HG03432 (cell line): ENCODE results near the gene DNAH17.

Experiments used
- ATAC-seq: cut with Tn5 transposase; IDR thresholded peaks from one replicate; pipeline ENCODE4 v1.9.1; 2021; ENCODE audit warnings: mild to moderate bottlenecking, moderate library complexity; ENCODE audit not compliant: unreplicated experiment

DNAH17 gene

GRCh38 chr17:78607038-78607437 lies 29.8 kb upstream of the DNAH17 start:
- ATAC-seq = no peak

GRCh38 chr17:78605886-78606285 lies 28.7 kb upstream of the DNAH17 start:
- no peak for ATAC-seq

GRCh38 chr17:78605429-78605828 lies 28.2 kb upstream of the DNAH17 start:
- no peak for ATAC-seq

- no peak for ATAC-seq
Observed at GRCh38 chr17:78602246-78602645, 25.1 kb upstream of the DNAH17 start.

- no peak for ATAC-seq
Observed at GRCh38 chr17:78601577-78602190, 24.5 kb upstream of the DNAH17 start.

- no peak for ATAC-seq
Observed at GRCh38 chr17:78600181-78600721, 23.1 kb upstream of the DNAH17 start.

GRCh38 chr17:78599419-78599818 lies 22.2 kb upstream of the DNAH17 start:
- ATAC-seq = no peak

GRCh38 chr17:78598013-78598471 lies 20.8 kb upstream of the DNAH17 start:
- ATAC-seq = no peak

- no peak for ATAC-seq
Observed at GRCh38 chr17:78596871-78597764, 19.9 kb upstream of the DNAH17 start.

- ATAC-seq = no peak
Observed at GRCh38 chr17:78595135-78595810, 18.1 kb upstream of the DNAH17 start.

- no peak for ATAC-seq
Observed at GRCh38 chr17:78592991-78593329, 15.8 kb upstream of the DNAH17 start.

GRCh38 chr17:78591263-78591671 lies 14.1 kb upstream of the DNAH17 start:
- ATAC-seq = no peak

- ATAC-seq = no peak
Observed at GRCh38 chr17:78589885-78590284, 12.7 kb upstream of the DNAH17 start.

GRCh38 chr17:78589031-78589675 lies 12.0 kb upstream of the DNAH17 start:
- ATAC-seq = no peak

- no peak for ATAC-seq
Observed at GRCh38 chr17:78588258-78589030, 11.2 kb upstream of the DNAH17 start.

- no peak for ATAC-seq
Observed at GRCh38 chr17:78585006-78585630, 7.9 kb upstream of the DNAH17 start.

GRCh38 chr17:78583091-78583490 lies 5.9 kb upstream of the DNAH17 start:
- ATAC-seq = no peak

- no peak for ATAC-seq
Observed at GRCh38 chr17:78581304-78581703, 4.1 kb upstream of the DNAH17 start.

GRCh38 chr17:78580277-78580804 lies 3.1 kb upstream of the DNAH17 start:
- ATAC-seq = no peak
